A204.1 (cell line): ENCODE measurements around the gene ATF1.
"Not testable (repeated sequence)": the region's sequence is repeated elsewhere in the genome, so short reads cannot be mapped to it uniquely, and the experiment has no call there.

ENCODE experiments used
- FAIRE-seq: peaks from 2 replicates; lab custom pipeline; 2012; peaks lifted over from hg19 to GRCh38; lab: Jason Lieb, UNC

The ATF1 gene

GRCh38 chr12:50753232-50753769 lies 10.6 kb upstream of the ATF1 start:
- no peak for FAIRE-seq

- FAIRE-seq: no peak
Measured at GRCh38 chr12:50764286-50765094, 589 bp downstream of the ATF1 start.

GRCh38 chr12:50765095-50765911 lies 1.4 kb downstream of the ATF1 start:
- FAIRE-seq: peak; percentile 55

- peak; percentile 47 for FAIRE-seq
Measured at GRCh38 chr12:50768391-50768790, 4.5 kb downstream of the ATF1 start.

- not testable (repeated sequence) for FAIRE-seq
Measured at GRCh38 chr12:50768813-50769212, 4.9 kb downstream of the ATF1 start.

GRCh38 chr12:50771409-50771808 lies 7.5 kb downstream of the ATF1 start:
- FAIRE-seq: no peak

GRCh38 chr12:50772470-50772869 lies 8.6 kb downstream of the ATF1 start:
- FAIRE-seq: no peak

- no peak for FAIRE-seq
Measured at GRCh38 chr12:50772877-50773276, 9.0 kb downstream of the ATF1 start.

- FAIRE-seq: no peak
Measured at GRCh38 chr12:50775251-50775650, 11.3 kb downstream of the ATF1 start.

GRCh38 chr12:50776749-50777728 lies 13.1 kb downstream of the ATF1 start:
- no peak for FAIRE-seq

- no peak for FAIRE-seq
Measured at GRCh38 chr12:50778663-50779590, 15.0 kb downstream of the ATF1 start.

- FAIRE-seq: no peak
Measured at GRCh38 chr12:50780013-50780412, 16.1 kb downstream of the ATF1 start.

GRCh38 chr12:50784501-50784900 lies 20.6 kb downstream of the ATF1 start:
- FAIRE-seq: no peak

- FAIRE-seq: no peak
Measured at GRCh38 chr12:50785406-50786001, 21.6 kb downstream of the ATF1 start.

- no peak for FAIRE-seq
Measured at GRCh38 chr12:50786498-50787231, 22.8 kb downstream of the ATF1 start.

GRCh38 chr12:50787618-50788017 lies 23.7 kb downstream of the ATF1 start:
- FAIRE-seq: no peak

- FAIRE-seq: no peak
Measured at GRCh38 chr12:50788561-50788960, 24.7 kb downstream of the ATF1 start.

GRCh38 chr12:50790081-50790480 lies 26.2 kb downstream of the ATF1 start:
- no peak for FAIRE-seq

- no peak for FAIRE-seq
Measured at GRCh38 chr12:50799908-50800307, 36.0 kb downstream of the ATF1 start.
